HCT116 (cell line): ENCODE results near the gene ZNF516. TPM values are rescaled to one million over a fixed set of nuclear protein-coding genes. Genes with fewer than 3 reads are reported as not detected.

Experiments used
- ATAC-seq: fragments of 200-7000 bp; cut with Tn5 transposase; 2 replicates; pipeline ENCODE4 v1.9.1; 2020; ENCODE audit warnings: mild to moderate bottlenecking, moderate library complexity
- BruUV-seq: library from RNA; stranded (reverse); fragments of 400-500 nt; replicated peaks from 2 replicates; lab custom pipeline; 2021; lab: Mats Ljungman, UMichigan
- CTCF ChIA-PET: fragments of 300-600 bp; sonication (Branson Sonifier 250); formaldehyde crosslinking; loops from one replicate; lab custom pipeline; 2021; ENCODE audit warnings: antibody characterized with exemption; lab: Charles Lee
- POLR2A ChIA-PET: fragments of 300-600, 350-600 bp; sonication (Branson Sonifier 250); formaldehyde crosslinking; loops from one replicate; lab custom pipeline; 2021; ENCODE audit warnings: antibody characterized with exemption; lab: Charles Lee
- RAD21 ChIA-PET, 2 experiments: fragments of 300-600 bp; sonication (Branson Sonifier 250); formaldehyde crosslinking; loops; one replicate each; lab custom pipeline; 2023; ENCODE audit warnings: low total read pairs in 2 of 2; ENCODE audit not compliant: uncharacterized antibody in 2 of 2, unreplicated experiment in 2 of 2, low non-redundant PET in 1 of 2; lab: Charles Lee
- DNase-seq: peaks from one replicate; pipeline ENCODE4 v3.0.0-alpha.2; 2010; ENCODE audit warnings: low read depth, low spot score
- H2AFZ ChIP-seq: fragments of 200-600 bp; shearing (Covaris generic), sonication (generic); 2 replicates; pipeline ENCODE4 v1.6.1; 2017; ENCODE audit warnings: low read depth, mixed run types, mixed read lengths, antibody characterized with exemption, low read length; ENCODE audit not compliant: poor library complexity, severe bottlenecking
- H3K27ac ChIP-seq: 2 replicates; pipeline ENCODE4 v1.5.1; 2012; ENCODE audit warnings: low read depth, low read length
- H3K27me3 ChIP-seq: fragments of 200-600 bp; sonication (generic); 2 replicates; pipeline ENCODE4 v1.6.1; 2016; ENCODE audit warnings: mixed run types, low read length, mixed read lengths; ENCODE audit not compliant: insufficient read depth
- H3K36me3 ChIP-seq, 2 experiments: fragments of 200-500 bp in 1 of 2; fragments of 200-600 bp in 1 of 2; sonication (Bioruptor generic) in 1 of 2; sonication (generic) in 1 of 2; 2 replicates each; pipeline versions ENCODE4 v1.5.1 to v1.6.1; 2014 to 2016; ENCODE audit warnings: low read length in 2 of 2, inconsistent platforms in 1 of 2, mixed read lengths in 1 of 2, mixed run types in 1 of 2; ENCODE audit not compliant: insufficient read depth in 2 of 2, control insufficient read depth in 1 of 2
- H3K4me1 ChIP-seq, 2 experiments: fragments of 200-600 bp in 1 of 2; sonication (generic) in 1 of 2; 2 replicates each; pipeline versions ENCODE4 v1.5.1 to v1.6.1; 2012 to 2017; ENCODE audit warnings: low read length in 2 of 2, inconsistent platforms in 1 of 2, mild to moderate bottlenecking in 1 of 2, mixed read lengths in 1 of 2, mixed run types in 1 of 2, moderate library complexity in 1 of 2; ENCODE audit not compliant: insufficient read depth in 2 of 2, control insufficient read depth in 1 of 2
- H3K4me2 ChIP-seq: fragments of 200-600 bp; sonication (generic); 2 replicates; pipeline ENCODE4 v1.6.1; 2017; ENCODE audit warnings: mixed run types, low read length, mixed read lengths
- H3K4me3 ChIP-seq, 2 experiments: fragments of 200-600 bp in 1 of 2; sonication (generic) in 1 of 2; replicated peaks in 1 of 2; 2 replicates each; pipeline ENCODE4 v1.5.1; 2011 to 2016; ENCODE audit warnings: low read length in 2 of 2, control low read depth in 1 of 2, low read depth in 1 of 2, mild to moderate bottlenecking in 1 of 2, mixed read lengths in 1 of 2, mixed run types in 1 of 2
- H3K79me2 ChIP-seq: fragments of 200-600 bp; sonication (generic); 2 replicates; pipeline ENCODE4 v1.6.1; 2017; ENCODE audit warnings: mild to moderate bottlenecking, mixed run types, low read length, moderate library complexity, mixed read lengths; ENCODE audit not compliant: insufficient read depth
- H3K9ac ChIP-seq: fragments of 200-600 bp; sonication (generic); 2 replicates; pipeline ENCODE4 v1.6.1; 2016; ENCODE audit warnings: low read length, mixed read lengths
- H3K9me2 ChIP-seq: fragments of 200-600 bp; sonication (generic), shearing (Covaris generic); 2 replicates; pipeline ENCODE4 v1.6.1; 2017; ENCODE audit warnings: mixed run types, mild to moderate bottlenecking, moderate library complexity; ENCODE audit not compliant: insufficient read depth
- H3K9me3 ChIP-seq, 2 experiments: fragments of 200-500 bp in 1 of 2; fragments of 200-600 bp in 1 of 2; sonication (Bioruptor generic) in 1 of 2; sonication (generic) in 1 of 2; 2 replicates each; pipeline ENCODE4 v1.6.1; 2014 to 2017; ENCODE audit warnings: low read length in 2 of 2, mixed read lengths in 2 of 2, inconsistent platforms in 1 of 2, low read depth in 1 of 2, mild to moderate bottlenecking in 1 of 2, mixed run types in 1 of 2, moderate library complexity in 1 of 2; ENCODE audit not compliant: control insufficient read depth in 1 of 2, insufficient read depth in 1 of 2
- H4K20me1 ChIP-seq: fragments of 200-600 bp; sonication (generic), shearing (Covaris generic); 2 replicates; pipeline ENCODE4 v1.6.1; 2017; ENCODE audit warnings: mixed run types, mild to moderate bottlenecking, moderate library complexity; ENCODE audit not compliant: insufficient read depth
- ATF3 ChIP-seq: IDR thresholded peaks from 2 replicates; pipeline ENCODE4 v1.6.1; 2012
- CBX3 ChIP-seq: IDR thresholded peaks from 2 replicates; pipeline ENCODE4 v1.6.1; 2012; ENCODE audit warnings: low read depth
- CEBPB ChIP-seq: IDR thresholded peaks from 2 replicates; pipeline ENCODE4 v1.6.1; 2012; ENCODE audit warnings: low read depth
- EZH2 ChIP-seq: fragments of 200-600 bp; sonication (generic); IDR thresholded peaks from 2 replicates; pipeline ENCODE4 v1.6.1; 2017; ENCODE audit warnings: antibody characterized with exemption, mixed run types
- EZH2phosphoT487 ChIP-seq: fragments of 200-600 bp; IDR thresholded peaks from 2 replicates; pipeline ENCODE4 v1.6.1; 2018; ENCODE audit warnings: antibody characterized with exemption, borderline replicate concordance
- FOSL1 ChIP-seq: IDR thresholded peaks from 2 replicates; pipeline ENCODE4 v1.6.1; 2012; ENCODE audit warnings: low read depth
- JUND ChIP-seq: IDR thresholded peaks from 2 replicates; pipeline ENCODE4 v1.6.1; 2012
- MAX ChIP-seq: IDR thresholded peaks from 2 replicates; pipeline ENCODE4 v1.6.1; 2012
- POLR2A ChIP-seq: IDR thresholded peaks from 2 replicates; pipeline ENCODE4 v1.7.0; 2011; ENCODE audit warnings: borderline replicate concordance; ENCODE audit not compliant: insufficient read depth, insufficient read length; ENCODE audit errors: extremely low read depth
- POLR2AphosphoS5 ChIP-seq: IDR thresholded peaks from 2 replicates; pipeline ENCODE4 v1.6.1; 2011; ENCODE audit warnings: mild to moderate bottlenecking, low read depth, low read length, moderate library complexity
- RAD21 ChIP-seq: IDR thresholded peaks from 2 replicates; pipeline ENCODE4 v1.6.1; 2012; ENCODE audit warnings: low read depth, mild to moderate bottlenecking
- SP1 ChIP-seq: IDR thresholded peaks from 2 replicates; pipeline ENCODE4 v1.6.1; 2012; ENCODE audit warnings: low read depth
- SRF ChIP-seq: IDR thresholded peaks from 2 replicates; pipeline ENCODE4 v1.6.1; 2012; ENCODE audit warnings: low read depth
- YY1 ChIP-seq: IDR thresholded peaks from 2 replicates; pipeline ENCODE4 v1.6.1; 2011; ENCODE audit warnings: low read length, low read depth, moderate library complexity, mild to moderate bottlenecking; ENCODE audit not compliant: insufficient replicate concordance; ENCODE audit errors: extremely low read depth
- ZFX ChIP-seq: fragments of 450-650 bp; IDR thresholded peaks from 2 replicates; pipeline ENCODE4 v1.6.1; 2017
- ZNF274 ChIP-seq: fragments of 200-500 bp; sonication (Bioruptor generic); IDR thresholded peaks from 2 replicates; pipeline ENCODE4 v1.6.1; 2014; ENCODE audit warnings: mild to moderate bottlenecking, low read depth, low read length, inconsistent platforms
- intact Hi-C: fragments of 100-400 bp; cut with micrococcal nuclease; formaldehyde crosslinking; loops from 2 replicates; pipeline ENCODE4 v1.10.0; 2022
- total RNA-seq: library from RNA; stranded (reverse); gene quantifications from one replicate; pipeline ENCODE4 v1.2.1, GENCODE V29; 2021; ENCODE audit not compliant: unreplicated experiment
- TF ChIP-seq, protein P1 (sequence below): IDR thresholded peaks from 2 replicates; pipeline ENCODE4 v1.6.1; 2011; ENCODE audit warnings: mild to moderate bottlenecking, low read length, moderate library complexity; ENCODE audit not compliant: insufficient replicate concordance; ENCODE audit errors: extremely low read depth
- TF ChIP-seq, protein P2 (sequence below), 3 experiments: fragments of 200-600 bp in 1 of 3; sonication (generic) in 1 of 3; IDR thresholded peaks in 2 of 3; conservative IDR thresholded peaks in 1 of 3; 2 replicates each; pipeline ENCODE4 v1.5.1; 2012 to 2017; ENCODE audit warnings: low read depth in 2 of 3, low read length in 2 of 3, antibody characterized with exemption in 1 of 3, borderline replicate concordance in 1 of 3, control low read depth in 1 of 3, mild to moderate bottlenecking in 1 of 3, mixed read lengths in 1 of 3, mixed run types in 1 of 3, moderate library complexity in 1 of 3; ENCODE audit not compliant: insufficient read depth in 1 of 3
- TF ChIP-seq, protein P3 (sequence below): IDR thresholded peaks from 2 replicates; pipeline ENCODE4 v1.6.1; 2012; ENCODE audit warnings: low read depth

ZNF516 gene
- total RNA-seq, 1 experiment from 2014 or later, result 32.0 TPM

- H3K36me3 ChIP-seq, result no peaks in the 10 kb centered on the region
- no peak overlapping the region for H3K27ac ChIP-seq
- H3K27me3 ChIP-seq, result no peaks in the 10 kb centered on the region
- no peaks in the 10 kb centered on the region; a peak in 1 of 4 replicates for H3K4me1 ChIP-seq
- DNase-seq (no peak), ATAC-seq (no peak)
- H3K9ac ChIP-seq, result no peak overlapping the region
- POLR2A ChIA-PET, result no interaction called here
- H2AFZ ChIP-seq, result no peak overlapping the region
- H3K9me3 ChIP-seq, result no peaks in the 10 kb centered on the region
- no peaks in the 10 kb centered on the region for H3K9me2 ChIP-seq
- CTCF ChIA-PET, result no interaction called here
- TF ChIP-seq JUND, result no peak
- no peak for TF ChIP-seq EZH2
- no peak for TF ChIP-seq SRF
- no peak for TF ChIP-seq RAD21
- no peak for TF ChIP-seq CBX3
- TF ChIP-seq, protein P1, sequence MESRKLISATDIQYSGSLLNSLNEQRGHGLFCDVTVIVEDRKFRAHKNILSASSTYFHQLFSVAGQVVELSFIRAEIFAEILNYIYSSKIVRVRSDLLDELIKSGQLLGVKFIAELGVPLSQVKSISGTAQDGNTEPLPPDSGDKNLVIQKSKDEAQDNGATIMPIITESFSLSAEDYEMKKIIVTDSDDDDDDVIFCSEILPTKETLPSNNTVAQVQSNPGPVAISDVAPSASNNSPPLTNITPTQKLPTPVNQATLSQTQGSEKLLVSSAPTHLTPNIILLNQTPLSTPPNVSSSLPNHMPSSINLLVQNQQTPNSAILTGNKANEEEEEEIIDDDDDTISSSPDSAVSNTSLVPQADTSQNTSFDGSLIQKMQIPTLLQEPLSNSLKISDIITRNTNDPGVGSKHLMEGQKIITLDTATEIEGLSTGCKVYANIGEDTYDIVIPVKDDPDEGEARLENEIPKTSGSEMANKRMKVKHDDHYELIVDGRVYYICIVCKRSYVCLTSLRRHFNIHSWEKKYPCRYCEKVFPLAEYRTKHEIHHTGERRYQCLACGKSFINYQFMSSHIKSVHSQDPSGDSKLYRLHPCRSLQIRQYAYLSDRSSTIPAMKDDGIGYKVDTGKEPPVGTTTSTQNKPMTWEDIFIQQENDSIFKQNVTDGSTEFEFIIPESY, result no peak
- TF ChIP-seq CEBPB, result no peak
- TF ChIP-seq, protein P2, sequence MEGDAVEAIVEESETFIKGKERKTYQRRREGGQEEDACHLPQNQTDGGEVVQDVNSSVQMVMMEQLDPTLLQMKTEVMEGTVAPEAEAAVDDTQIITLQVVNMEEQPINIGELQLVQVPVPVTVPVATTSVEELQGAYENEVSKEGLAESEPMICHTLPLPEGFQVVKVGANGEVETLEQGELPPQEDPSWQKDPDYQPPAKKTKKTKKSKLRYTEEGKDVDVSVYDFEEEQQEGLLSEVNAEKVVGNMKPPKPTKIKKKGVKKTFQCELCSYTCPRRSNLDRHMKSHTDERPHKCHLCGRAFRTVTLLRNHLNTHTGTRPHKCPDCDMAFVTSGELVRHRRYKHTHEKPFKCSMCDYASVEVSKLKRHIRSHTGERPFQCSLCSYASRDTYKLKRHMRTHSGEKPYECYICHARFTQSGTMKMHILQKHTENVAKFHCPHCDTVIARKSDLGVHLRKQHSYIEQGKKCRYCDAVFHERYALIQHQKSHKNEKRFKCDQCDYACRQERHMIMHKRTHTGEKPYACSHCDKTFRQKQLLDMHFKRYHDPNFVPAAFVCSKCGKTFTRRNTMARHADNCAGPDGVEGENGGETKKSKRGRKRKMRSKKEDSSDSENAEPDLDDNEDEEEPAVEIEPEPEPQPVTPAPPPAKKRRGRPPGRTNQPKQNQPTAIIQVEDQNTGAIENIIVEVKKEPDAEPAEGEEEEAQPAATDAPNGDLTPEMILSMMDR (IDR thresholded peaks at IDR 0.05 in 2 of 3, conservative IDR thresholded peaks at IDR 0.05 in 1 of 3; ENCODE audit: borderline replicate concordance in 1 of 3, insufficient read depth in 1 of 3, low read depth in 2 of 3, low read length in 2 of 3), result no peak
- TF ChIP-seq ZFX, result no peak
- no peak for TF ChIP-seq FOSL1
- no peak for TF ChIP-seq EZH2phosphoT487
- no peak for TF ChIP-seq YY1
- TF ChIP-seq, protein P3, sequence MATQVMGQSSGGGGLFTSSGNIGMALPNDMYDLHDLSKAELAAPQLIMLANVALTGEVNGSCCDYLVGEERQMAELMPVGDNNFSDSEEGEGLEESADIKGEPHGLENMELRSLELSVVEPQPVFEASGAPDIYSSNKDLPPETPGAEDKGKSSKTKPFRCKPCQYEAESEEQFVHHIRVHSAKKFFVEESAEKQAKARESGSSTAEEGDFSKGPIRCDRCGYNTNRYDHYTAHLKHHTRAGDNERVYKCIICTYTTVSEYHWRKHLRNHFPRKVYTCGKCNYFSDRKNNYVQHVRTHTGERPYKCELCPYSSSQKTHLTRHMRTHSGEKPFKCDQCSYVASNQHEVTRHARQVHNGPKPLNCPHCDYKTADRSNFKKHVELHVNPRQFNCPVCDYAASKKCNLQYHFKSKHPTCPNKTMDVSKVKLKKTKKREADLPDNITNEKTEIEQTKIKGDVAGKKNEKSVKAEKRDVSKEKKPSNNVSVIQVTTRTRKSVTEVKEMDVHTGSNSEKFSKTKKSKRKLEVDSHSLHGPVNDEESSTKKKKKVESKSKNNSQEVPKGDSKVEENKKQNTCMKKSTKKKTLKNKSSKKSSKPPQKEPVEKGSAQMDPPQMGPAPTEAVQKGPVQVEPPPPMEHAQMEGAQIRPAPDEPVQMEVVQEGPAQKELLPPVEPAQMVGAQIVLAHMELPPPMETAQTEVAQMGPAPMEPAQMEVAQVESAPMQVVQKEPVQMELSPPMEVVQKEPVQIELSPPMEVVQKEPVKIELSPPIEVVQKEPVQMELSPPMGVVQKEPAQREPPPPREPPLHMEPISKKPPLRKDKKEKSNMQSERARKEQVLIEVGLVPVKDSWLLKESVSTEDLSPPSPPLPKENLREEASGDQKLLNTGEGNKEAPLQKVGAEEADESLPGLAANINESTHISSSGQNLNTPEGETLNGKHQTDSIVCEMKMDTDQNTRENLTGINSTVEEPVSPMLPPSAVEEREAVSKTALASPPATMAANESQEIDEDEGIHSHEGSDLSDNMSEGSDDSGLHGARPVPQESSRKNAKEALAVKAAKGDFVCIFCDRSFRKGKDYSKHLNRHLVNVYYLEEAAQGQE, result no peak
- TF ChIP-seq ZNF274, result no peak
- TF ChIP-seq SP1, result no peak
- no peak for TF ChIP-seq ATF3
- TF ChIP-seq POLR2AphosphoS5, result no peak
- no peak for TF ChIP-seq MAX
- no peak for TF ChIP-seq POLR2A
- no peak overlapping the region for H3K4me3 ChIP-seq
- H3K79me2 ChIP-seq, result no peaks in the 10 kb centered on the region
- H3K4me2 ChIP-seq, result no peak overlapping the region
- H4K20me1 ChIP-seq, result no peaks in the 10 kb centered on the region
- intact Hi-C loops, result no loop called here
- RAD21 ChIA-PET, result no interaction called here
- BruUV-seq, result no TSS peak
Measured at GRCh38 chr18:76414936-76415621, 80.0 kb downstream of the ZNF516 start.
